Measurements from ENCODE around the gene CACNA1H. TPM values are rescaled to one million over a fixed set of nuclear protein-coding genes. Genes with fewer than 3 reads are reported as not detected.

Gene CACNA1H
- total RNA-seq, 1 experiment from 2014 or later = 19.7 TPM

DNA sequence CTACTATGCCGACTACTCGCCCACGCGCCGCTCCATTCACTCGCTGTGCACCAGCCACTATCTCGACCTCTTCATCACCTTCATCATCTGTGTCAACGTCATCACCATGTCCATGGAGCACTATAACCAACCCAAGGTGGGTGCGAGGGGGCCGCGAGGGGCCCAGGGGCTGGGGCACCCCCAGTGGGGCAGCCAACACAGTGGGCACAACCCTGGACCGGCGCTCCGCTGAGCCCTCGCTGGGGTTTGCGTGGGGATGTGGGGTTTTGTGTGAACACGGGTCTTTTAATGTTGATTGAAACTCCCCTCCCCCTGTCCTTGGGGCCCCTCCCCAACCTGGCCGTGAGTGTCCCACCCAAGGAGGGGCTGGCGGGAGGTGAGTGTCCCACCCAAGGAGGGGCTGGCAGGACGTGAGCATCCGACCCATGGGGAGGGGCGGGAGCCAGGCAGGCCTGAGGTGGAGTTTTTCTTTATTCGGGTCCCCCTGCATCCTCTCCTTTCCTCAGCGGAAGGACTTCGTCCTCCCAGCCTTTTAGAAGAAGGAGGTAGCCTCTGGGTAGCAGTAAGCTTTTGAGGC lies 61.0 kb downstream of the CACNA1H start:
- TF ChIP-seq CTCF (conservative IDR thresholded peaks at IDR 0.05; ENCODE audit: low read depth, low read length) (no peak), EZH2 (IDR thresholded peaks at IDR 0.05; ENCODE audit: borderline replicate concordance, low read depth, low read length, poor library complexity, severe bottlenecking) (no peak)
- H3K27me3 ChIP-seq (replicated peaks; ENCODE audit: insufficient read depth, low read depth, low read length, poor library complexity) = no peaks in the 10 kb centered on the region
- no peaks in the 10 kb centered on the region for H3K4me1 ChIP-seq (ENCODE audit: insufficient read depth, low read length, poor library complexity, severe bottlenecking)
- ChIA-PET CTCF (no interaction called here), POLR2A (ENCODE audit: low non-redundant PET) (no interaction called here)
- no peak overlapping the region for H3K4me3 ChIP-seq (ENCODE audit: low read depth, low read length, poor library complexity, severe bottlenecking)
- no peak overlapping the region for H3K27ac ChIP-seq (ENCODE audit: low read depth, low read length, poor library complexity, severe bottlenecking)
- no TSS peak for BruUV-seq (replicated peaks)
- no peaks in the 10 kb centered on the region for H3K9me3 ChIP-seq (ENCODE audit: low read depth, low read length, poor library complexity, severe bottlenecking)
- peaks cover 45% of the 10 kb centered on the region for H3K36me3 ChIP-seq (ENCODE audit: insufficient read depth, low read length, poor library complexity, severe bottlenecking)
- no peak for DNase-seq (ENCODE audit: low spot score)
- intact Hi-C loops (cut with micrococcal nuclease; ENCODE audit: unreplicated experiment) = no loop called here

GRCh38 chr16:1214719-1215118 lies 61.8 kb downstream of the CACNA1H start:
- Histone ChIP-seq H3K27ac (ENCODE audit: low read depth, low read length, poor library complexity, severe bottlenecking) (no peak overlapping the region), H3K27me3 (replicated peaks; ENCODE audit: insufficient read depth, low read depth, low read length, poor library complexity) (no peaks in the 10 kb centered on the region), H3K9me3 (ENCODE audit: low read depth, low read length, poor library complexity, severe bottlenecking) (no peaks in the 10 kb centered on the region), H3K4me3 (ENCODE audit: low read depth, low read length, poor library complexity, severe bottlenecking) (no peak overlapping the region), H3K36me3 (ENCODE audit: insufficient read depth, low read length, poor library complexity, severe bottlenecking) (peaks cover 43% of the 10 kb centered on the region), H3K4me1 (ENCODE audit: insufficient read depth, low read length, poor library complexity, severe bottlenecking) (no peaks in the 10 kb centered on the region)
- POLR2A ChIA-PET (ENCODE audit: low non-redundant PET) = no interaction called here
- intact Hi-C loops (cut with micrococcal nuclease; ENCODE audit: unreplicated experiment) = no loop called here
- no peak for TF ChIP-seq CTCF (conservative IDR thresholded peaks at IDR 0.05; ENCODE audit: low read depth, low read length)
- no peak for TF ChIP-seq EZH2 (IDR thresholded peaks at IDR 0.05; ENCODE audit: borderline replicate concordance, low read depth, low read length, poor library complexity, severe bottlenecking)
- CTCF ChIA-PET = no interaction called here
- BruUV-seq (replicated peaks) = no TSS peak
- DNase-seq (ENCODE audit: low spot score) = no peak

- ChIA-PET POLR2A (ENCODE audit: low non-redundant PET) (no interaction called here), CTCF (no interaction called here)
- Histone ChIP-seq H3K9me3 (ENCODE audit: low read depth, low read length, poor library complexity, severe bottlenecking) (no peaks in the 10 kb centered on the region), H3K4me1 (ENCODE audit: insufficient read depth, low read length, poor library complexity, severe bottlenecking) (no peaks in the 10 kb centered on the region), H3K36me3 (ENCODE audit: insufficient read depth, low read length, poor library complexity, severe bottlenecking) (peaks cover 45% of the 10 kb centered on the region), H3K4me3 (ENCODE audit: low read depth, low read length, poor library complexity, severe bottlenecking) (no peak overlapping the region), H3K27me3 (replicated peaks; ENCODE audit: insufficient read depth, low read depth, low read length, poor library complexity) (no peaks in the 10 kb centered on the region), H3K27ac (ENCODE audit: low read depth, low read length, poor library complexity, severe bottlenecking) (no peak overlapping the region)
- intact Hi-C loops (cut with micrococcal nuclease; ENCODE audit: unreplicated experiment) = no loop called here
- TF ChIP-seq CTCF (conservative IDR thresholded peaks at IDR 0.05; ENCODE audit: low read depth, low read length) (no peak), EZH2 (IDR thresholded peaks at IDR 0.05; ENCODE audit: borderline replicate concordance, low read depth, low read length, poor library complexity, severe bottlenecking) (no peak)
- no peak for DNase-seq (ENCODE audit: low spot score)
- no TSS peak for BruUV-seq (replicated peaks)
Observed at GRCh38 chr16:1215574-1216295, 62.8 kb downstream of the CACNA1H start.

All from A673 (cell line).